ENCODE results near the gene DRAP1. TPM values are rescaled to one million over a fixed set of nuclear protein-coding genes. Genes with fewer than 3 reads are reported as not detected.
A peak's percentile ranks its signal among the peaks of the same experiment; 100 is the strongest.

DRAP1 gene
- total RNA-seq, 1 donor from 2014 or later: 169 TPM

DNA sequence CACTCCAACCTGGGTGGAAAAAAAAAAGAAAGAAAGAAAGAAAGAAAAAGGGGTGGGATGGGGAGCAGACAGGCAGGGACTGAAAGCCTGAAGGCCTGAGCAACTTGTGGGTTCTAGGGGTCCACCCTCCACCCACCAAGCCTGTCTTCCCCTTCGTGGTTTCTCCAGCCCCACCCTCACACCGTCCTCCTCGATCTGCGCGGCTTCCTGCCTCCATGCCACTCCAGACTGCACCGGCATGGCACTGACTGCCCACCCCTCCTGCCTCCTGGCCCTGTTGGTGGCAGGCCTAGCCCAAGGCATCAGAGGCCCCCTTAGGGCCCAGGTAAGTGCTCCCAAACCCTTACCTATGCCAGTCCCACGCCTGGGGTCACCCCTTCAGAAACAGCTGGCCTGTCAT lies 39.6 kb upstream of the DRAP1 start, which contains the start of gene CTSW:
CTSW (plus strand) TSS at position 221 of the 400 bp plus-strand sequence; CDS start at position 239, 18 bp downstream.
- H3K4me3 Mint-ChIP-seq (ENCODE audit: unreplicated experiment): no peak within 1 kb of the TSS
- H3K4me2 ChIP-seq (ENCODE audit: low read length): no peak within 1 kb of the TSS
- peaks cover 14% of the 10 kb centered on the region for H3K4me1 ChIP-seq (ENCODE audit: insufficient read depth, low read length)
- no peaks in the 10 kb centered on the region for H3K9me3 ChIP-seq (ENCODE audit: insufficient read depth, low read depth, low read length)
- H3K9ac ChIP-seq (ENCODE audit: low read length): no peak within 1 kb of the TSS
- H3K4me1 Mint-ChIP-seq (ENCODE audit: low read depth, unreplicated experiment): peaks cover 4% of the 10 kb centered on the region
- peaks cover 20% of the 10 kb centered on the region for H4K20me1 ChIP-seq (ENCODE audit: insufficient read depth, low read length)
- H3K36me3 Mint-ChIP-seq (ENCODE audit: low read depth, unreplicated experiment): peaks cover 9% of the 10 kb centered on the region
- no peak within 1 kb of the TSS for H3K27ac Mint-ChIP-seq (ENCODE audit: unreplicated experiment)
- FAIRE-seq (no peak), DNase-seq (ENCODE audit: low read depth) (no peak)
- H3K79me2 ChIP-seq (ENCODE audit: insufficient read depth, low read length): peaks cover 4% of the 10 kb centered on the region
- H3K27ac ChIP-seq (ENCODE audit: low read depth, low read length): no peak within 1 kb of the TSS
- no peak within 1 kb of the TSS for H3K4me3 ChIP-seq (ENCODE audit: insufficient read depth, low read depth, low read length)
- no peak for TF ChIP-seq EZH2 (IDR thresholded peaks at IDR 0.05; ENCODE audit: insufficient read depth, low read length)
- TF ChIP-seq, protein P1, sequence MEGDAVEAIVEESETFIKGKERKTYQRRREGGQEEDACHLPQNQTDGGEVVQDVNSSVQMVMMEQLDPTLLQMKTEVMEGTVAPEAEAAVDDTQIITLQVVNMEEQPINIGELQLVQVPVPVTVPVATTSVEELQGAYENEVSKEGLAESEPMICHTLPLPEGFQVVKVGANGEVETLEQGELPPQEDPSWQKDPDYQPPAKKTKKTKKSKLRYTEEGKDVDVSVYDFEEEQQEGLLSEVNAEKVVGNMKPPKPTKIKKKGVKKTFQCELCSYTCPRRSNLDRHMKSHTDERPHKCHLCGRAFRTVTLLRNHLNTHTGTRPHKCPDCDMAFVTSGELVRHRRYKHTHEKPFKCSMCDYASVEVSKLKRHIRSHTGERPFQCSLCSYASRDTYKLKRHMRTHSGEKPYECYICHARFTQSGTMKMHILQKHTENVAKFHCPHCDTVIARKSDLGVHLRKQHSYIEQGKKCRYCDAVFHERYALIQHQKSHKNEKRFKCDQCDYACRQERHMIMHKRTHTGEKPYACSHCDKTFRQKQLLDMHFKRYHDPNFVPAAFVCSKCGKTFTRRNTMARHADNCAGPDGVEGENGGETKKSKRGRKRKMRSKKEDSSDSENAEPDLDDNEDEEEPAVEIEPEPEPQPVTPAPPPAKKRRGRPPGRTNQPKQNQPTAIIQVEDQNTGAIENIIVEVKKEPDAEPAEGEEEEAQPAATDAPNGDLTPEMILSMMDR (IDR thresholded peaks at IDR 0.05; ENCODE audit: insufficient read depth, low read depth, low read length): no peak
- H3K27me3 ChIP-seq (ENCODE audit: insufficient read depth, low read length): no peaks in the 10 kb centered on the region
- no peaks in the 10 kb centered on the region for H3K9me3 Mint-ChIP-seq (ENCODE audit: unreplicated experiment)
- peaks cover 14% of the 10 kb centered on the region for H3K36me3 ChIP-seq (ENCODE audit: insufficient read depth, low read length)
- H2AFZ ChIP-seq (ENCODE audit: low read depth, low read length): no peak within 1 kb of the TSS
- no peaks in the 10 kb centered on the region for H3K27me3 Mint-ChIP-seq (ENCODE audit: low read depth, unreplicated experiment)

DNA sequence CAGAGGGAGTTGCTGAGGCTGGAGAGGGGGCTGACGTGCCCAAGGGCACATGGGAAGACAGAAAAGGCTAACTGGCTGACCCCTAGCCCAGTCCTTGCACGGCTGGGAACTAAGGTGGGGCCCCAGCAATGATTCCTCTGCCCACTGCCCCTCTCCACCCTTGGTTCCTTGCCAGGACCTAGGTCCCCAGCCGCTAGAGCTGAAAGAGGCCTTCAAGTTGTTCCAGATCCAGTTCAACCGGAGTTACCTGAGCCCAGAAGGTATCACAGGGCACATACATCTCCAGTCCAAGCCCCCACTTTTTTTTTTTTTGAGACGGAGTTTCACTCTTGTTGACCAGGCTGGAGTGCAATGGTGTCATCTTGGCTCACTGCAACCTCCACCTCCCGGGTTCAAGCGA lies 39.2 kb upstream of the DRAP1 start:
- Histone ChIP-seq H3K4me1 (ENCODE audit: insufficient read depth, low read length) (peaks cover 16% of the 10 kb centered on the region), H3K9me3 (ENCODE audit: insufficient read depth, low read depth, low read length) (no peaks in the 10 kb centered on the region), H3K27me3 (ENCODE audit: insufficient read depth, low read length) (no peaks in the 10 kb centered on the region), H3K36me3 (ENCODE audit: insufficient read depth, low read length) (peaks cover 14% of the 10 kb centered on the region), H3K4me3 (ENCODE audit: insufficient read depth, low read depth, low read length) (no peak overlapping the region), H3K4me2 (ENCODE audit: low read length) (no peak overlapping the region), H3K9ac (ENCODE audit: low read length) (no peak overlapping the region), H2AFZ (ENCODE audit: low read depth, low read length) (no peak overlapping the region), H3K27ac (ENCODE audit: low read depth, low read length) (no peak overlapping the region), H4K20me1 (ENCODE audit: insufficient read depth, low read length) (peaks cover 23% of the 10 kb centered on the region), H3K79me2 (ENCODE audit: insufficient read depth, low read length) (peaks cover 4% of the 10 kb centered on the region)
- TF ChIP-seq EZH2 (IDR thresholded peaks at IDR 0.05; ENCODE audit: insufficient read depth, low read length): no peak
- TF ChIP-seq, protein P1 (IDR thresholded peaks at IDR 0.05; ENCODE audit: insufficient read depth, low read depth, low read length): no peak
- peaks cover 4% of the 10 kb centered on the region for H3K4me1 Mint-ChIP-seq (ENCODE audit: low read depth, unreplicated experiment)
- DNase-seq (ENCODE audit: low read depth) (no peak), FAIRE-seq (no peak)
- H3K27me3 Mint-ChIP-seq (ENCODE audit: low read depth, unreplicated experiment): no peaks in the 10 kb centered on the region
- no peaks in the 10 kb centered on the region for H3K9me3 Mint-ChIP-seq (ENCODE audit: unreplicated experiment)
- H3K27ac Mint-ChIP-seq (ENCODE audit: unreplicated experiment): no peak overlapping the region
- no peak overlapping the region for H3K4me3 Mint-ChIP-seq (ENCODE audit: unreplicated experiment)
- H3K36me3 Mint-ChIP-seq (ENCODE audit: low read depth, unreplicated experiment): peaks cover 11% of the 10 kb centered on the region

DNA sequence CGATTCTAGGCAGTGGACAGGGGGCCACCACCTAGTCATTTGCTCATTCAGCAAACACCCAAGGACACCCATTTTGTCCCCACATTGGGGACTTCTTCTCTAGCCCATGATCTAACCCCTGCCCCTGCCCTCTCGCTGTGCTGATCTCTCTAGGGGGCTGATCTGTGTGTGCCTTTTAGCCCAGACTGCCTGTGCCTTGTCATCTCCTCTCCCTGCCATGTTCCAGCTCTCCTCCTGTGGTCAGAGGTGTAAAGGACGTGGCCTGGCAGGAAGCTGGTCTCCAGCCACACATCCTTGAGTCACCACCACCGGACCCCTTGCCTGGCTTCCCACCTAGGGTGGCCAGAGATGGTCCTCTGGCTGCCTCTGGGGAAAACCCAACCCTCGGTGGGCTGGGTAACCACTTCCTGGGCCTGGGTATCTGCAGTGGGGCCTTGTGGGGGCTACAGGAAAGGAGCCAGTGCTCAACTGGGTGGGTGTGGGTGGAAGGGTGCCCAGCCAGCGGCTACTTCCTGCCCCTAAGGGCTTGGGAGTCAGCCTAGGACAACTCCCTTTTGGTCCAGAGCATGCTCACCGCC lies 38.3 kb upstream of the DRAP1 start:
- no peak overlapping the region for H3K4me3 Mint-ChIP-seq (ENCODE audit: unreplicated experiment)
- peaks cover 14% of the 10 kb centered on the region for H3K36me3 ChIP-seq (ENCODE audit: insufficient read depth, low read length)
- FAIRE-seq: no peak
- H3K9me3 Mint-ChIP-seq (ENCODE audit: unreplicated experiment): no peaks in the 10 kb centered on the region
- H3K9me3 ChIP-seq (ENCODE audit: insufficient read depth, low read depth, low read length): no peaks in the 10 kb centered on the region
- peaks cover 4% of the 10 kb centered on the region for H3K4me1 Mint-ChIP-seq (ENCODE audit: low read depth, unreplicated experiment)
- peak overlapping the region; percentile 39 for H3K4me2 ChIP-seq (ENCODE audit: low read length)
- H3K4me3 ChIP-seq (ENCODE audit: insufficient read depth, low read depth, low read length): no peak overlapping the region
- DNase-seq (ENCODE audit: low read depth): no peak
- no peak for TF ChIP-seq EZH2 (IDR thresholded peaks at IDR 0.05; ENCODE audit: insufficient read depth, low read length)
- TF ChIP-seq, protein P1 (IDR thresholded peaks at IDR 0.05; ENCODE audit: insufficient read depth, low read depth, low read length): no peak
- no peaks in the 10 kb centered on the region for H3K27me3 Mint-ChIP-seq (ENCODE audit: low read depth, unreplicated experiment)
- no peak overlapping the region for H3K27ac ChIP-seq (ENCODE audit: low read depth, low read length)
- no peak overlapping the region for H3K9ac ChIP-seq (ENCODE audit: low read length)
- peaks cover 14% of the 10 kb centered on the region for H3K36me3 Mint-ChIP-seq (ENCODE audit: low read depth, unreplicated experiment)
- no peaks in the 10 kb centered on the region for H3K27me3 ChIP-seq (ENCODE audit: insufficient read depth, low read length)
- peaks cover 16% of the 10 kb centered on the region for H3K4me1 ChIP-seq (ENCODE audit: insufficient read depth, low read length)
- no peak overlapping the region for H3K27ac Mint-ChIP-seq (ENCODE audit: unreplicated experiment)
- peaks cover 13% of the 10 kb centered on the region for H3K79me2 ChIP-seq (ENCODE audit: insufficient read depth, low read length)
- peaks cover 25% of the 10 kb centered on the region for H4K20me1 ChIP-seq (ENCODE audit: insufficient read depth, low read length)
- no peak overlapping the region for H2AFZ ChIP-seq (ENCODE audit: low read depth, low read length)
